ENCODE results near the gene PSMB10.
"Not testable (repeated sequence)": the region's sequence is repeated elsewhere in the genome, so short reads cannot be mapped to it uniquely, and the experiment has no call there.

Gene PSMB10

DNA sequence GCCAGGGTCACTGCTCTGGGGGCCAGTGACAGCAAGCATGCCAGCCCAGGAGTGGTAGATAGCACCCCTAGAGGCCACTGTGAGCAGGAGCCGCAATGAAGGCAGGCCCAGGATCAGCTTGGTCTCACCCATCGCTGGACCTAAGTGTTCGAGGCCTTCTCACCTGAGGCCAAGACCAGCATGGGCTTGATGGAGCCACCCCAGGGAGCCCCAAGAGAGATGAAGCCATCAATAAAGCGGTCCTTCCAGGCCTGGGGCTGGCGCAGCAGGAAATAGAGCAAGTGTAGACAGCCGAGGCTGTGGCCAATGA lies 5.5 kb upstream of the PSMB10 start:
- no peak for DNase-seq (ENCODE audit: low read depth in 2 of 2)

DNA sequence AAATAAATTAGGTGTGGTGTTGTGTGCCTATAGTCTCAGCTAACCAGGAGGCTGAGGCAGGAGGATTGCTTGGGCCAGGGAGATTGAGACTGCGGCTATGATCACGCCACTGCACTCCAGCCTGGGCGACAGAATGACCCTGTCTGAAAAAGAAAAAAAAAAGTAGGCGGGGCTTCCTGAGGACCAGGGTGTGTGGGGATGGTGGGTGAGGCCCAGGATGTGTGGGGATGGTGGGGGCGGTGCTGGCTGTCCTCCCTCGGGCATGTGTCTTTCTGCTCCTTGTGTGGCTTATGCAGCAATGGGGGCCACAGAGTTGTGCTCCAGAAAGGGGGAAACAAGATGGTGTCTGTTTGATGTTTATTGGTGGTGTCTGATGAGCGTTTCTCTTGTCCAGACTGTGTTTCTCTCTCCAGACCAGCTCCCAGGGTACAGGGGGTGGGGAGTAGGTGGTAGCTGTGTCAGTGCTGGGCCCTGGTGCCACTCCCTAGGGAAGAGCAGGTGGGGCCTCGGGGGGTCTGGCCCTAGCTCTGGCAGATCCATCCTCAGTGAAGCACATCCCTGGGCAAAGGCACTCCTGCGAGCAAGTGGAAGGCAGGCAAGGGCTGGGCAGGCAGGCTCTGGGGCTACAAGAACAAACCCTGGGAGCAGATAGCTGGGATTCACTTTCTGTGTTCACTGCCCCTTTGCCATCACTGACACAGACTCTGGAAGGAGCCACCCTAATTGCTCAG lies 5.0 kb upstream of the PSMB10 start:
- no peak for DNase-seq (ENCODE audit: low read depth in 2 of 2)

DNA sequence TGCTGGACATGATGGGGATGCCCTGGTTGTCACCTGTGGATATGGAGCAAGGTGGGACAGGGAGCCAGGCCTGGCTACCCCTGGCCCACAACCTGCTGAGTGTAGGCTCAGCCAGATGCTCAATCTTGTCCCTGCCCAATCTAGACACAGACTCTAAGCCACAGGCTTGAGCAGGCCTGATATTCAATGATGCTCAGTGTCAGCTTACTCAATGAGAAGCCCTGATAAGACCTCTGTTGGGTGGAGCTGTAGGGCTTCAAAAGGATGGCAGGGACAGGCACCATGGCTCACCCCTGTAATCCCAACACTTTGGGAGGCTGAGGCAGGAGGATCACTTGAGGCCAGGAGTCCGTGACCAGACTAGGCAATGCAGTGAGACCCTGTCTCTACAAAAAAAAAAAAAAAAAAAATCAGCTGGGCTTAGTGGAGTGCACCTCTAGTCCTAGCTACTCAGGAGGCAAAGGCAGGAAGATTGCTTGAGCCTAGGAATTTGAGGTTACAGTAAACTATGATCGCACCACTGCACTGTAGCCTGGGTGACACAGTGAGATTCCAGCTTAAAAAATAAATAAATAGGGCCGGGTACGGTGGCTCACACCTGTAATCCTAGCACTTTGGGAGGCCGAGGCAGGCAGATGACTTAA lies 3.9 kb upstream of the PSMB10 start:
- no peak for DNase-seq (ENCODE audit: low read depth in 2 of 2)

DNA sequence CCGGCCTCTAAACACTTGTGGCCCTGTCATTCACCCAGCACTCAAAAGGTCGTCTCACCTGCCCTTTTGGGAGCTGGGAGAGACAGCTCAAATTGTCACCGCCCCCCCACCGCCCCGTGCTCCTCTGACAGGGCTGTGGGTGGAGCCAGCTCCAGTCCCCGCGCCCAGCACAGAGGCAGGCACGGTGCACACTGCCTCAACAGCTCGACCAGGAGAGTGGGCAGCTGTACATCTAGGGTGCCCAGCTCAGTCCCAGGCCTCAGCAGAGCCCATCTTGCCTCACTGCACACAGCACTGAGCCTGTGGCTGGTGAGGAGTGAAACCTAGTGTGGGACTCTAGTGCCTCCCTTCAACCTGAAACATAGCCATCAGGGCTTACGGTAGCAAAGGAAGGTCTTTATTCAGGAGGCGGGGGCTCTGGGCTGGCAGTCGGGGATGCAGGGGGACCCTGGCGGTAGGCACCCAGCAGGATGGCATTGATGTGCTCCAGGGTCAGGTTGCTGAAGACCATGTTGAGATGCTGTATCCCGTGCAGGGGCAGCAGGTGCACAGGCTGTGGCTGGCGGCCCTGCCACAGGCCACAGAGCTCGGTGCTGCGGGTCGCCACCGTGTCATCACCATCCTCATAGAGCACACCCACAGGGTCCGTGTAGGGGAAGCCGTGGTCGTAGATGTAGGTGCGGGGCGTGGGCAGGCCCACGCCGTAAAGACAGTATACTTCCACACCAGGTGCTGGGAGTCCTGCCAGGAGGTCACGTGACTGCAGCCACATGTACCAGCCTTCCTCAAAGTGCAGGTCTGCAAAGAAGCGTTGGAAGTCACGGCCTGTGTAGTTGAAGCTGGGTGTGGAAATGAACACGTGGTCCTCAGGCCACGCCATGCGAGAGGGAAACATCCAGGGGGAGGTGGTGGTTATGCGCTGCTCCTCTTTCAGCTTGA lies 3.1 kb upstream of the PSMB10 start:
- peak in 1 of 2 donors; percentile 26 for DNase-seq (ENCODE audit: low read depth in 2 of 2)

DNA sequence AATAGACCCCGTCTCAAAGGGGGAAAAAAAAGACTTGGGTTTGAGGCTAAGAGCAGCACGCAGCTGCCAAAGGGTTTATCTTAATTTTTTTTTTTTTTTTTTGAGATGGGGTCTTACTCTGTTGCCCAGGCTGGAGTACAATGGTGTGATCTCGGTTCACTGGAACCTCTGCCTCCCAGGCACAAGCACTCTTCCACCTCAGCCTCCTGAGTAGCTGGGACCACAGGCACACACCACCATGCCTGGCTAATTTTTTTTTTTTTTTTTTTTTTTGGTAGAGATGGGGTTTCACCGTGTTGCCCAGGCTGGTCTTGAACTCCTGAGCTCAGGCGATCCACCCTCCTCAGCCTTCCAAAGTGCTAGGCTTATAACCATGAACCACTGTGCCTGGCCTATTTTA lies 1.1 kb upstream of the PSMB10 start:
- not testable (repeated sequence) for DNase-seq (ENCODE audit: low read depth in 2 of 2)

DNA sequence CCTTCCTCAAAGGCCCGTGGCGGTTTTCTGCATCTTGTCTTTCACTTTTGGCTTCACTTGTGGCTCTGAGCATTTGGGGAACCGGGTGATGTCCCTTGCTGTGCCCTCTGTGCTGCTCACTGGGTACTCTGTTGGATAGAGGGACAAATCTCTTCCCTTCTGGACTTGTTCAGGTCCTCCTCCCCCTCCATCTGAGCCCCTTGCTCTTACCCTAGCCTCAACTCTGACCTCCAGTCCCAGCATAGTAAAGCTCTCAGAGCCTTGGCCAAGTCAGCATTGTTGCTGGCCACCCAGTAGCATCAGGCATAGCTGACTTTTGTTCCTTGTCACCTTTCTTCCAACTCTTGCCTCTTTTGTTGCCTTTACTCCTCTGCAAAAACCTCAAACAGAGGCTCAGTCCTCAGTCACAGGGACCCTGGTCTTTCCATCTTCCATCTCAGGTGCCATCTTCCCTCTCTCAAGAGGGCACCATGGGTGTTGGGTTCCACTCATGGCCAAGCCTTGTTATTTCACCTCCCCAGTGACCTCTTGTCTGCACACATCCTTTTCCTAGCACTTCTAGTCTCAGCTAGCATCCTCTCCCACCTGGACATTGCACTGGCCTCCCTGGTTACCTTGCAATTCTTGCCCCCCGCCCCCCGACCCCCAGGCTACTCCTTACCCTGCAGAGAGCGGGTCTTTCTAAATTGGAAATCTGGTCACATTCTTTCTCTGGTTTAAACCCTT lies 393 bp upstream of the PSMB10 start:
- peak; percentile 67 to 76 for DNase-seq (ENCODE audit: low read depth in 2 of 2)

DNA sequence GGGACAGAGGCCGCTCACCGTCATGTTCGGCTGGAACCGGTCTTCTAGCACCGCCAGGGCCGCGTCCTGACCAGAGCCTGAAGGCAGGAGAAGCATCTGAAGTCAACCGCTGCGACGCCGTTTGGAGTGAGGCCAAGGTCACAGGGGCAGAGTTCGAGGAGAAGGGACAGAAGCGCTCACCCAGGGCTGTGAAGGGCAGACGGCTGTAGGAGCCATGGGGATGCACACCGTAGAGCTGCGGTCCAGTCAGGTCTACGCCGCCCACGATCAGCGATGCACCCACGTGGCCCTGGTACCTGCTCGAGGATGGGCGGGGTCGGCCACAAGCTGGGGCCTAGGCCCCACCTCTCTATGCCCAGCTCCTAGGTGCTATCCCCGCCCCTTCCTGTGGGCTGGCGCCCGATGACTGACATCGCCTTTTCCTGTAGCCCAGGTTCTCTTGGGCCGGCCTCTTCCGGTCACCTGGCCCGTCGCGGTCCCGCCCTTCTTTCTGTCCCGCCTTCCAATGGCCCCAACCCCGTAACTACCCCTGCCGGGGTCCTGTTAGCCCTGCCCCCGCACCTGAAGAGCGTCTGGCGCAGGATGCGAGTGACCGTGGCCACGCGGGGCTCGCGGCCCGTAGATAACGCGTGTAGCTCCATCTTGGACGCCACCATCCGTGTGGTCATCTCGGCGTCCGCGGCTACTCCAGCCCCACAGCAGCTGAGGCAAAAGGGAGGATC lies 1.1 kb downstream of the PSMB10 start:
- DNase-seq (ENCODE audit: low read depth in 2 of 2), result peak; percentile 93 to 95

DNA sequence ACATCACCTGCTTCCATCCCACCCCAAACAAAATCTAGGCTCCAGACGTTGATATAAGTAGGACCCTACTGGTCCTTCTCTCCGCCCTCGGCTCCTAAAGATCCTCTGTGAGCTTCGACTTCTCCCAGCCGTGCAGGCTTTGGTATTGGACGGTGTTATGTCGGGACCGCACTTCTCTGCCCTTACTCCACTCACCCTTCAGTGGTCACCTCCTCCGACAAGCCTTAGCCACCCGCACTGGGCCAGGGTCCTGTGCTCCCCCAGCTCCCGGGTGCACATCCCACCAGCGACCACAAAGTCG lies 1.6 kb downstream of the PSMB10 start:
- no peak for DNase-seq (ENCODE audit: low read depth in 2 of 2)

DNA sequence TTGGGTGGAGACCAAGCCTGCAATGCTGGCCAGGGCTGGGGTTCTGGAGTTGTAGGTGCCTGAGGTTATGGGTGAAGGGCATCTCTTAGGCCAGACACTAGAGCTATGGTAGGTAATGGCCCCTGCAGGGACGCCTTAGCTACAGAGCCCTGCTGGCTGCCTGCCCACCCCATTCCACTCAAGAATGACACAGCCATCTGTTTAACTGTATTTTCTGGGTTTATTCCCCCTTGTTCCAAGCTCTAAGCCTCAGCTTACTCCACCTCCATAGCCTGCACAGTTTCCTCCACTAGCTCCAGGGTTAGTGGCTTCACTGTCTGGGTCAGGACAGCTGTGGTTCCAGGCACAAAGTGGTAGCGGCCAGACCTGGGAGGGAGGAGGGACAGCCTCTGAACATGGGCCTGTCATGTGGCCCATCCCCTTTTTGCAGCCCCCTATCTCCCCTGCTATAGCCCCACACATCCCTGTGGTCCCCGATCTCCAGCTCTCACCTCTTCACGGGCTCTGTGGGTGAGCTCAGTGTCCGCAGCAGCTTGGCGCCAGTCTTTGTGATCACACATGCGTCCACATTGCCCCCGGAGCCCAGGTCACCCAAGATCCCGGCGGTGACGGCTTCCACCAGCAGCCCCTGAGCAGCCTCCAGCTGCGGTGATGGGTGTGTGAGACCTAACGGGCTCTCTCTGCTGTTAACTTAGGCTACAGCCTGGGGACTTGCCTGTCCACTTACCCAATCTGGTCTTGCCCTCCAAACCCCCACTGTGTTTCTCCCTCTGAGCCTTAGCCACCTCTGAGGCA lies 2.1 kb downstream of the PSMB10 start:
- no peak for DNase-seq (ENCODE audit: low read depth in 2 of 2)

DNA sequence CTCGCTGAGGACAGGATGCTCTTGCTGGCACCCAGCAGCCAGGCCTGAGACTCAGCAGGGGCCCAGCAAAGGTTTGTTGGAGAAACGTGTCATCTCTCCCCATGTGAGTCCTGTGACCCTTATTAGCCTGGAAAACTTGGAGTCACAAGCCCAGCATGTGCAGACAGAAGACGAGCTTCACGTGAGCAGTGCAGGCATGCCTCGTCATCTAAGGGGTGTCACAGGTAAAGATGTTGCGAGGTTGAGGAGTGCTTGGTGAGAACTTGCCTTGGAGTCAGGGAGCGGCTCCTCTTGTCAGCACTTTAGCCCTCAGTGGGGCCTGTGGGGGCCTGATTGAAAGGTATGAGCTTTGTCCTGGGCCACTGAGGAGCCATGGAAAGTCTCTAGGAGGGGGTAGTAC lies 2.8 kb downstream of the PSMB10 start:
- DNase-seq (ENCODE audit: low read depth in 2 of 2), result no peak

DNA sequence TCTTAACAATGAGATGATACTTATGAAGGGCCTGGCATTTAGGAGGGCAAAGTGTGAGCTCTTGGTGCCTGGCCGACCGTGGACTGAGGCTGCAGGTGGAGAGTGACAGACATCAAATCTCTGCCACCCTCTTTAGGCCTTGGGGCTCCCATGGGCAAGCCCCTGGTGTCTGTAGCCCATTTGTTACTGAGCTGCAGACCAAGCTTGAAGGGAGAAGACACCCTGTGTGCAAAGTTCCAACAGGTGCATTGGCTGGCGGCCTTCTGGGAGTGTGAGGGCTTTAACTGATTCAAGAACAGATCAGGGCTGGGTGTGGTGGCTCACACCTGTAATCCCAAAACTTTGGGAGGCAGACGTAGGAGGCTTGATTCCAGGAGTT lies 4.2 kb downstream of the PSMB10 start:
- no peak for DNase-seq (ENCODE audit: low read depth in 2 of 2)

DNA sequence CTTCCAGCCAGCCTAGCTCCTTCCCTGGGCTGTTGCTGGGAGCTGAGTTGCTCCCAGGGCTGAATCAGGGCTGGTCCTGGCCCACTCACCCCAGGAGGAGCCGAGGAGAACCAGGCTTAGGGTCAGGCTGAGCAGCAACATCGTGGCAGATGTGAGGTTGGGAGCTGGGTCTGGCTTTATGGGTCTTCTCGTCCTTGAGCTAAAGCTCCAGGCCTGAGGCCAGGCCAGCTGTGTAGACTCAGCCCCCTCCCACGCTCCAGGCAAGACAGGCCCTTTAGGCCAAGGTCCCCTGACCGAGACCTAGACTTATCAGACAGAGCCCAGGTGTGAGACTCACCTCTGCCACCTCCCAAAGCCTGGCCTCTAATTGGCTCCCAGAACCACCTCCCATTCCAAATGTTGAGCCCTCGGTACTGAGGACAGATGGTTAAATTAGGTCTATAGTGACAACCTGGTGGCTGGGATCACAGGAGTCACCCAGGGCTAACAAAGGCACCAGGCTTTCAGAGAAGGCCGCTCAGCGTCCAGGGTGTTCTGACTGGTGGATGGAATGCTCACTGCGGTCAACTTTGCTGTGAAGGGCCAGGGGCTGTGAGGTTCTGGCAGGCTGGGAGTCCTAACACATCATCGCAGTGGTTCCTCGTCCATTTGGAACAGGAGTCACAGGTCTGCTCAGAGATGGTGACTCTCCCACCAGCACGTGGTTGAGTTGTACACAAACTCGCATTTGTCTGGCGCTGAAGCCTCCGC lies 4.8 kb downstream of the PSMB10 start, which contains the start of gene CTRL:
Gene CTRL (minus strand): TSS at position 151 of the 750 bp plus-strand sequence. CDS start 10 bp downstream, at position 141.
- DNase-seq (ENCODE audit: low read depth in 2 of 2), result no peak

DNA sequence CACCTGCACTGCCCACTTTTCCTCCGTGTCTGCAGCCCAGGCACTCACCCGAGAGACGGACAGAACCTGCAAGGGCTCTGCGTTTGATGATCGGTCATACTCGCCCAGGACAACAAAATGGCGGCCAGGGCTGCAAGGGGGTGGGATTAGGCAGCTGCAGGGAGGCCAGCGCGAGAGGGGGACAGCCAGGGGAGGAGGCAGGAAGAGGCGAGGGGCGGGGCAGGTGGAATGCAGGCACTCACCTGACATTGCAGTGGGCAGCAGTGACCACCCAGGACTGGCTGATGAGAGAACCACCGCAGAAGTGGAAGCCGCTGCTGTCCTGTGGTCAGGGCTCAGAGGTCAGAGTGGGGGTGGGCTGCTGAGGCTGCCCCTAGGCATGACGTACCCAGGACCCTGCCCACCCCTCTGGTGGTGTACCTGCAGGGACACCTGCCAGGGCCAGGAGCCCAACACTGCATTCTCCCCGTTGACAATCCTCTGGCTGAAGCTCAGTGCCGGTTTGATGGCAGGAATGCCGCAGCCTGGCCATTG lies 5.9 kb downstream of the PSMB10 start:
- DNase-seq (ENCODE audit: low read depth in 2 of 2), result no peak

DNA sequence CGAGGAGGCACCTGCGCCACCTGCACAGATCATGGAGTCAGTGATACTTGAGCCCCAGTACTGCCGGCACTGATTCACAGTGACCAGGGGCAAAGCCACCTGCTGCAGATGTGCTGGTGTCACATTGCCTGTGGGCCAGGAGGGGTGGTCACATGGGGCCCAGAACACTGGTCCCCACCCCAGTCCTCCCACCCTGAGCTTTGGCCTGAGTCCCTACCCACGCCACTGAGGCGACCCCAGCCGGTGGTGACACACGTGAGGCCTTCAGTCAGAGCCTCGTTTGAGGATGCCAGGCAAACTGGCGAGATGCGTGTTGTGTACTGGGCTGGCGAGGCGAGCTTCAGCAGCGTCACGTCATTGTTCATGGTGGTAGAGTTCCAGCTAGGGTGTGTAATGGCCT lies 6.5 kb downstream of the PSMB10 start:
- no peak for DNase-seq (ENCODE audit: low read depth in 2 of 2)

DNA sequence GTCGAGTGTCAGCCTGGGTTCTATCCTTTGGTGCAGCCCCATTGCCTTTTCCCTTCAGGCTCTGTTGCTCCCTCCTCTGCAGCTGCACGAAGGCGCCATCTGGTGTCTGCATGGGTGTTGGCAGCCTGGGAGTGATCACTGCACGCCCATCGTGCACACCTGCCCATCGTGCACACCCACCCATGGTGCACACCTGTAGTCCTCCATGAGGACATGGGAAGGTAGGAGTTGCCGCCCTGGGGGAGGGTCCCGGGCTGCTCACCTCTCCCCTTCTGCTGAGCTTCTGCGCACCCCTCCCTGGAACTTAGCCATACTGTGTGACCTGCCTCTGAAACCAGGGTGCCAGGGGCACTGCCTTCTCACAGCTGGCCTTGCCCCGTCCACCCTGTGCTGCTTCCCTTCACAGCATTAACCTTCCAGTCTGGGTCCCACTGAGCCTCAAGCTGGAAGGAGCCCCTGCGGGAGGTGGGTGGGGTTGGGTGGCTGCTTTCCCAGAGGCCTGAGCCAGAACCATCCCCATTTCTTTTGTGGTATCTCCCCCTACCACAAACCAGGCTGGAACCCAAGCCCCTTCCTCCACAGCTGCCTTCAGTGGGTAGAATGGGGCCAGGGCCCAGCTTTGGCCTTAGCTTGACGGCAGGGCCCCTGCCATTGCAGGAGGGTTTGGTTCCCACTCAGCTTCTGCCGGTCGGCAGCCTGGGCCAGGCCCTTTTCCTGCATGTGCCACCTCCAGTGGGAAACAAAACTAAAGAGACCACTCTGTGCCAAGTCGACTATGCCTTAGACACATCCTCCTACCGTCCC lies 7.9 kb downstream of the PSMB10 start:
- DNase-seq (ENCODE audit: low read depth in 2 of 2), result peak; percentile 55 to 61

DNA sequence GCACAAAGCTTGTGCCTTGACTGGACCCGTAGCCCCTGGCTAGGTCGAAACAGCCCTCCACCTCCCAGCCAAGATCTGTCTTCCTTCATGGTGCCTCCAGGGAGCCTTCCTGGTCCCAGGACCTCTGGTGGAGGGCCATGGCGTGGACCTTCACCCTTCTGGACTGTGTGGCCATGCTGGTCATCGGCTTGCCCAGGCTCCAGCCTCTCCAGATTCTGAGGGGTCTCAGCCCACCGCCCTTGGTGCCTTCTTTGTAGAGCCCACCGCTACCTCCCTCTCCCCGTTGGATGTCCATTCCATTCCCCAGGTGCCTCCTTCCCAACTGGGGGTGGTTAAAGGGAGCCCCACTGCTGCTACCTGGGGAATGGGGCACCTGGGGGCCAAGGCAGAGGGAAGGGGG lies 8.5 kb downstream of the PSMB10 start:
- no peak for DNase-seq (ENCODE audit: low read depth in 2 of 2)

DNA sequence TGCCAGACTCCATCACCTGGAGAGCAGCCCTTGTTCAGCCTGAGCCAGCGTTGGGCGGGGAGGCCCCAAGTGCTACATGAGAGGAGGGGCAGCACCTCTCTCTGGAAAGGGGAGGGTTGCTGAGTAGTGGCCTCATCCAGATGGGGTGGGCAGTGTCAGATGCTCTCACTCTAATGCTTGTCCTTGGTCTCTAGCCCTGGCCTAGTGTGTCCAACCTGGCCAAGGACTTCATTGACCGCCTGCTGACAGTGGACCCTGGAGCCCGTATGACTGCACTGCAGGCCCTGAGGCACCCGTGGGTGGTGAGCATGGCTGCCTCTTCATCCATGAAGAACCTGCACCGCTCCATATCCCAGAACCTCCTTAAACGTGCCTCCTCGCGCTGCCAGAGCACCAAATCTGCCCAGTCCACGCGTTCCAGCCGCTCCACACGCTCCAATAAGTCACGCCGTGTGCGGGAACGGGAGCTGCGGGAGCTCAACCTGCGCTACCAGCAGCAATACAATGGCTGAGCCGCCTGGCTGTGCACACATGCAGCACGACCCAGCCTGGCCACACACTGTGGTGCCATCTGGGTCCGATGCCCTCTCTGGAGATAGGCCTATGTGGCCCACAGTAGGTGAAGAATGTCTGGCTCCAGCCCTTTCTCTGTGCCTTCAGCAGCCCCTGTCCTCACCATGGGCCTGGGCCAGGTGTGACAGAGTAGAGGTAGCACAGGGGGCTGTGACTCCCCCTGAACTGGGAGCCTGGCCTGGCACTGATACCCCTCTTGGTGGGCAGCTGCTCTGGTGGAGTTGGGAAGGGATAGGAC lies 9.3 kb downstream of the PSMB10 start:
- DNase-seq (ENCODE audit: low read depth in 2 of 2), result no peak

DNA sequence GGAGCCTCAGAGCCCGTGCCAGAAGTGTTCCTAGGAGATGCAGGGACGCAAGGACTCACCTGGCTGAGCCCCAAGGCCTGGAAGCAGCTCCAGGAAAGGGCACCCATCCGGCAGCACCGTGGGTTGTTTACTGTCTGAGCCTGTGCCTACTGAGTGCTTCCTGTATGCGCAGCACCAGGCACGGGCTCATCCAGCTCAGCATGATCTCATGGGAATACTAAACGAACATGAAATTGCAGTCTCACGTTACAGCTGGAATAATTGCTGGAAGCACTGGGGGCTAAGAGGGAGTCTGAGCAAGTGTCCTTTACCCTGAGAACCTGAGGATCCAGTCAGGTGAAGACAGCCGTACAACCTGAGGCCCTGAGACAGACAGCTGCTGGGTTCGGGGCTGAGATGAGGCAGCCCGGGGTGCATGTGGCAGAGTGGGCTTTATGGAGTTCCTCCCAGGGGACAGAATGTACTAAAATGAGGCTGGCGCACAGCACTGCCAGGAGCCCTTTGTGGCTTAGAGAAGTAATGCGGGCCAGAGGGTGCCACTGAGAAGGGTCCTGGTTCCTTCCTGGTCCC lies 10.4 kb downstream of the PSMB10 start:
- no peak for DNase-seq (ENCODE audit: low read depth in 2 of 2)
